Activated CD4-positive, alpha-beta T cell treated with anti-CD3 and anti-CD28 coated beads for 36 hours (primary cell): Measurements from ENCODE around the gene KRAS. TPM values are rescaled to one million over a fixed set of nuclear protein-coding genes. Genes with fewer than 3 reads are reported as not detected.

ENCODE experiments used
- ATAC-seq: fragments of 200-7000 bp; cut with Tn5 transposase; one replicate; pipeline ENCODE4 v1.10.0; 2021; ENCODE audit warnings: mild to moderate bottlenecking, moderate library complexity
- CTCF ChIA-PET: fragments of 350-600 bp; sonication (Branson Sonifier 250); formaldehyde crosslinking; loops from one replicate; lab custom pipeline; 2021; ENCODE audit warnings: antibody characterized with exemption; lab: Charles Lee
- POLR2A ChIA-PET: fragments of 350-600 bp; sonication (Branson Sonifier 250); formaldehyde crosslinking; loops from one replicate; lab custom pipeline; 2021; ENCODE audit warnings: antibody characterized with exemption, inconsistent platforms; lab: Charles Lee
- DNase-seq: peaks from one replicate; pipeline ENCODE4 v3.0.0-alpha.2; 2020
- H3K27ac Mint-ChIP-seq: one replicate; pipeline ENCODE4 v1.8.0; 2021; ENCODE audit warnings: mixed read lengths
- H3K27me3 Mint-ChIP-seq: one replicate; pipeline ENCODE4 v1.8.0; 2021; ENCODE audit warnings: mixed read lengths
- H3K36me3 Mint-ChIP-seq: one replicate; pipeline ENCODE4 v1.8.0; 2021; ENCODE audit warnings: low read depth, mixed read lengths
- H3K4me1 Mint-ChIP-seq: one replicate; pipeline ENCODE4 v1.8.0; 2021; ENCODE audit warnings: mixed read lengths
- H3K4me3 Mint-ChIP-seq: one replicate; pipeline ENCODE4 v1.8.0; 2021; ENCODE audit warnings: mild to moderate bottlenecking, moderate library complexity, mixed read lengths
- H3K9me3 Mint-ChIP-seq: one replicate; pipeline ENCODE4 v1.8.0; 2021; ENCODE audit warnings: low read depth, mixed read lengths
- intact Hi-C, 2 experiments: fragments of 100-400 bp; cut with DNase I in 1 of 2; cut with micrococcal nuclease in 1 of 2; formaldehyde crosslinking; loops; one replicate each; pipeline versions ENCODE4 v1.14.2 to v1.15.1; 2022 to 2024; cut with DNase I, micrococcal nuclease
- total RNA-seq, 2 experiments: library from RNA; stranded (reverse); gene quantifications; one replicate each; pipeline ENCODE4 v1.2.3, GENCODE V29; 2021

The KRAS gene
- total RNA-seq, 2 experiments from 2014 or later = 11.3 to 15.4 TPM

- Mint-ChIP-seq H3K27ac (no peak overlapping the region), H3K9me3 (peaks cover 4% of the 10 kb centered on the region), H3K4me1 (peaks cover 21% of the 10 kb centered on the region), H3K27me3 (peaks cover 6% of the 10 kb centered on the region), H3K4me3 (no peak overlapping the region), H3K36me3 (no peaks in the 10 kb centered on the region)
- no peak for ATAC-seq
- intact Hi-C loops = no loop called here
- CTCF ChIA-PET = interaction anchor here (1.4 to 1.5 kb wide), 3 partner anchors 13 to 15 kb away, joined by 3 to 5 read pairs (median 4); no protein-coding TSS in a partner anchor
- POLR2A ChIA-PET = interaction anchor here (0.5 kb wide), 1 partner anchor 32 kb away, joined by 9 read pairs; no protein-coding TSS in a partner anchor
- DNase-seq = no peak
These were observed 5.3 kb upstream of the KRAS start for GRCh38 chr12:25256005-25256404.

DNA sequence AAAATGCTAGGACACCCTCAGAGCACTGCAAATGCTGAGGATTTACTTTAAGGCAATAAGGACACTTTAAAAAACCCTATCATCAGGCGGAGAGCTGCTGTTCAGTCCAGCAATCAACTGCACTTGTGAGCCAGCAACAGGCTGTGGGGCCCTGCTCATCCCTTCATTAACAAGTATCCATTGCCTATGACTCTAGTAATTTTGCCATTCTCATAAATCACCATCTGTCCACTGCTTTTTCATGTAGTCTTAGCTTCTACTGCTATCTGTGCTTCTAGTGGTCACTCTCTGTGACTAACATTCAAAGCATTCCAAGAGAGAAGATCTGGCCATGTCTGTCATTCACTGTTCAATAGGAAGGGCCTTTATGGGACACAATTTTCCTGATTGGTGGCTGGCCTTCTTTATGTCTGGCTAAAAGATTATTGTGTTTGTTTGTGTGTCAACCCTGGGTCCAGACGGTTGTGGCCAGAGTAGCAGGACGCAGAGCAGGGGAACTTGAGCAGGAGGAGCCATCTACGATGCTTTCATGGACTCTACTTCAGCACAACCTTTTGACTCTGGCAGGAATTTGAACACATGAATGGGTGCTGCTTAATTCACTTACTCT lies 3.6 kb upstream of the KRAS start:
- no peak overlapping the region for H3K4me3 Mint-ChIP-seq
- H3K27ac Mint-ChIP-seq = no peak overlapping the region
- DNase-seq (no peak), ATAC-seq (no peak)
- intact Hi-C loops = loop anchor here in 1 of 2 experiments (5.0 kb wide), 1 partner anchor 68 kb away; no protein-coding TSS in a partner anchor
- ChIA-PET POLR2A (no interaction called here), CTCF (interaction anchor here (1.5 to 2.7 kb wide), 2 partner anchors 13 kb away, joined by 4 to 12 read pairs; no protein-coding TSS in a partner anchor)
- no peaks in the 10 kb centered on the region for H3K36me3 Mint-ChIP-seq
- H3K9me3 Mint-ChIP-seq = peaks cover 4% of the 10 kb centered on the region
- H3K27me3 Mint-ChIP-seq = peaks cover 3% of the 10 kb centered on the region
- H3K4me1 Mint-ChIP-seq = peaks cover 25% of the 10 kb centered on the region

- DNase-seq = peak; percentile 16
- ChIA-PET CTCF (interaction anchor here (2.7 kb wide), 1 partner anchor 12 kb away, joined by 12 read pairs; no protein-coding TSS in a partner anchor), POLR2A (no interaction called here)
- peak overlapping the region; percentile 17 for H3K27ac Mint-ChIP-seq
- H3K9me3 Mint-ChIP-seq = peaks cover 4% of the 10 kb centered on the region
- H3K4me3 Mint-ChIP-seq = no peak overlapping the region
- ATAC-seq = no peak
- H3K27me3 Mint-ChIP-seq = peaks cover 3% of the 10 kb centered on the region
- no peaks in the 10 kb centered on the region for H3K36me3 Mint-ChIP-seq
- H3K4me1 Mint-ChIP-seq = peaks cover 25% of the 10 kb centered on the region
- intact Hi-C loops = loop anchor here in 1 of 2 experiments (5.0 kb wide), 1 partner anchor 69 kb away; no protein-coding TSS in a partner anchor
These were observed 2.8 kb upstream of the KRAS start for GRCh38 chr12:25253371-25254068.

DNA sequence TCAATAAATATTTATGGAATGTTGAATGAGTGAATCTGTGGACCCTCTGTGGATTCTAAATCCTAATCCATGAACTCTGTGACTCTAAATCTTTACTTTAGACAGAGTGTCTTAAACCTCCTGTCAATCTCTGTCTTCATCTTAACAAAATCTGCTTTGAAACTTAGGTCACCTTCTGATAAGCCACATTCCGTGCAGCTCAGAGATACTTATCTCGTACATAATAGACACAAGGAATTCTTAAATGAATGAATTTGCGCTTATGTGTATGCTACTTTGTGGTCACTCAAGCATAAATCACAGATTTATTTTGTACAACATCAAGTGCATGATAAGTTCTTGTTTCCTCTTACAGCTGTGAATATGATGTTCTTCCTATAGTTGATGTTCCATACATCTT lies 2.2 kb upstream of the KRAS start:
- ChIA-PET POLR2A (no interaction called here), CTCF (interaction anchor here (2.7 kb wide), 1 partner anchor 12 kb away, joined by 12 read pairs; no protein-coding TSS in a partner anchor)
- peaks cover 3% of the 10 kb centered on the region for H3K27me3 Mint-ChIP-seq
- H3K9me3 Mint-ChIP-seq = peaks cover 4% of the 10 kb centered on the region
- no peak overlapping the region for H3K27ac Mint-ChIP-seq
- ATAC-seq (no peak), DNase-seq (no peak)
- intact Hi-C loops = loop anchor here in 1 of 2 experiments (5.0 kb wide), 1 partner anchor 69 kb away; no protein-coding TSS in a partner anchor
- H3K36me3 Mint-ChIP-seq = peaks cover 2% of the 10 kb centered on the region
- no peak overlapping the region for H3K4me3 Mint-ChIP-seq
- peaks cover 29% of the 10 kb centered on the region for H3K4me1 Mint-ChIP-seq

GRCh38 chr12:25251769-25252168 lies 1.0 kb upstream of the KRAS start:
- H3K27me3 Mint-ChIP-seq = peaks cover 3% of the 10 kb centered on the region
- H3K27ac Mint-ChIP-seq = peak overlapping the region; percentile 26
- DNase-seq (no peak), ATAC-seq (no peak)
- POLR2A ChIA-PET = no interaction called here
- peak overlapping the region; percentile 83 for H3K4me3 Mint-ChIP-seq
- H3K36me3 Mint-ChIP-seq = peaks cover 5% of the 10 kb centered on the region
- H3K9me3 Mint-ChIP-seq = peaks cover 4% of the 10 kb centered on the region
- CTCF ChIA-PET = interaction anchor here (0.8 to 2.7 kb wide), 3 partner anchors 11 to 114 kb away, joined by 3 to 12 read pairs (median 4); no protein-coding TSS in a partner anchor
- peaks cover 33% of the 10 kb centered on the region for H3K4me1 Mint-ChIP-seq
- intact Hi-C loops = loop anchor here (2.0 to 5.0 kb wide), 6 partner anchors 25 to 199 kb away; partner anchors contain the start of genes DNAI7 (in 1 of the 2) and ETFRF1 (in 1 of the 2)

DNA sequence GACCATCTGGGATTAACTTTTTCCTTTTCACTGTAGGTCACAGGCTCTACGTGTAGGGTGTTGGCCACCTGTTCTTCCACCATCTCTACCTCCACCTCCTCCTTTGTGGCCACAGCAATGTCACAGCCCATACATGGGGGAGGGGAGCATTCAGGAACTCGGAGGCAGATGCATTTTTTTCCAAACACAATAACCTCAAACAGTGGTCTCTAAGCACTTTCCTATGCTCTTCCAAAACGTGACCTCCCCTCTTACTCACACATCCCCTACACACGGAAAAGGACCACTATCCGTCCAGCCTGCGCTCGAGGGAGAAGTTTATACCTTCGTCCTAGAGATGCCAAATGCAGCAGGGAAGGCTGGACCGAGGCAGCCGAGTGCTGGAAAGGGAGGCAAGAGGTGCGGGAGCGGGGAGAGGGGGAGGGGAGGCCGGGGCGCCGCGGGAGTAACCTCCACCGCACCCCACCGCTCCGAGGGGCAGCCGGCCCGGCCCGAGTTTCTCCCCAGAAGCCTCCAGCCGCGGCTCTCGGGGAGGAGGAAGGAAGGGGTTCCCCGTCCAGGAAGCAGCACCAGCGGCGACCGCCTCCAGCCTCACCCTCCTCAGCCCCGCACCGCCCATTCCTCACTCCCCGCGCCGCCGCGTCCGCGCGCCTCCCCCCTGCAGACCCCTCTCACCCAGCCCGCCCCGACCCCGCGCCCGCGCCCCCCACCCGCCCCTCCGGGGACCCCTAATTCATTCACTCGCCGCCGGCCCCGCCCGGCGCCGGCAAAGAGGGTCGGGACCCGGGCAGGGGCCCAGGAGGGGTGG lies 594 bp downstream of the KRAS start:
- peak; percentile 57 for ATAC-seq
- POLR2A ChIA-PET = interaction anchor here (0.6 to 1.0 kb wide), 4 partner anchors 9 to 138 kb away, joined by 3 to 7 read pairs (median 5); partner anchors contain the start of genes DNAI7 and ETFRF1
- peaks cover 3% of the 10 kb centered on the region for H3K27me3 Mint-ChIP-seq
- peak overlapping the region; percentile 89 for H3K27ac Mint-ChIP-seq
- peak; percentile 64 for DNase-seq
- peaks cover 39% of the 10 kb centered on the region for H3K4me1 Mint-ChIP-seq
- intact Hi-C loops = loop anchor here (1.0 to 5.0 kb wide), 9 partner anchors 9 to 197 kb away; partner anchors contain the start of genes DNAI7 (in 2 of the 2) and ETFRF1 (in 2 of the 2)
- peak overlapping the region; percentile 83 for H3K4me3 Mint-ChIP-seq
- peaks cover 14% of the 10 kb centered on the region for H3K36me3 Mint-ChIP-seq
- CTCF ChIA-PET = interaction anchor here (0.7 to 1.2 kb wide), 3 partner anchors 9 to 22 kb away, joined by 3 to 10 read pairs (median 4); no protein-coding TSS in a partner anchor
- peaks cover 4% of the 10 kb centered on the region for H3K9me3 Mint-ChIP-seq

GRCh38 chr12:25248732-25249131 lies 2.0 kb downstream of the KRAS start:
- H3K27me3 Mint-ChIP-seq = peaks cover 3% of the 10 kb centered on the region
- intact Hi-C loops = no loop called here
- H3K4me1 Mint-ChIP-seq = peaks cover 41% of the 10 kb centered on the region
- no peak for DNase-seq
- no peak overlapping the region for H3K27ac Mint-ChIP-seq
- POLR2A ChIA-PET = interaction anchor here (0.6 kb wide), 1 partner anchor 152 kb away, joined by 4 read pairs; no protein-coding TSS in a partner anchor
- peaks cover 4% of the 10 kb centered on the region for H3K9me3 Mint-ChIP-seq
- ATAC-seq = no peak
- CTCF ChIA-PET = interaction anchor here (1.1 to 1.2 kb wide), 2 partner anchors 8 to 27 kb away, joined by 3 to 10 read pairs; no protein-coding TSS in a partner anchor
- H3K4me3 Mint-ChIP-seq = peak overlapping the region; percentile 83
- peaks cover 16% of the 10 kb centered on the region for H3K36me3 Mint-ChIP-seq

DNA sequence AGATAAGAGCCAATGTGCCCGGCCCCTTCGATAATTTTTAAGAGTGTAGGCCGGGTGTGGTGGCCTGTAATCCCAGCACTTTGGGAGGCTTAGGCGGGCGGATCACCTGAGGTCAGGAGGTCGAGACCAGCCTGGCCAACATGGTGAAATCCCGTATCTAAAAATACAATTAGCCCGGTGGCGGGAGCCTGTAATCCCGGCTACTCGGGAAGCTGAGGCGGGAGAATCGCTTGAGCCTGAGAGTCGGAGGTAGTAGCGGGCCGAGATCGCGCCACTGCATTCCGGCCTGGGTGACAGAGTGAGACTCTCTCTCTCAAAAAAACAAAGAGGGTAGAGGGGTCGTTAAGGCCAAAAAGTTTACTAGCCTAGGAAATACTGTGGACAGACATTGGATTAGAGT lies 2.6 kb downstream of the KRAS start:
- Mint-ChIP-seq H3K4me1 (peaks cover 40% of the 10 kb centered on the region), H3K27me3 (peaks cover 3% of the 10 kb centered on the region), H3K4me3 (no peak overlapping the region), H3K27ac (no peak overlapping the region), H3K36me3 (peaks cover 16% of the 10 kb centered on the region), H3K9me3 (peaks cover 4% of the 10 kb centered on the region)
- ChIA-PET POLR2A (no interaction called here), CTCF (no interaction called here)
- intact Hi-C loops = no loop called here
- ATAC-seq (no peak), DNase-seq (no peak)

- DNase-seq = no peak
- H3K9me3 Mint-ChIP-seq = no peaks in the 10 kb centered on the region
- POLR2A ChIA-PET = no interaction called here
- H3K36me3 Mint-ChIP-seq = peaks cover 19% of the 10 kb centered on the region
- CTCF ChIA-PET = no interaction called here
- no peaks in the 10 kb centered on the region for H3K27me3 Mint-ChIP-seq
- intact Hi-C loops = no loop called here
- no peak for ATAC-seq
- no peak overlapping the region for H3K4me3 Mint-ChIP-seq
- no peak overlapping the region for H3K27ac Mint-ChIP-seq
- H3K4me1 Mint-ChIP-seq = peaks cover 40% of the 10 kb centered on the region
These were observed 5.2 kb downstream of the KRAS start for GRCh38 chr12:25245491-25245890.

GRCh38 chr12:25243680-25243990 lies 7.1 kb downstream of the KRAS start:
- DNase-seq = no peak
- Mint-ChIP-seq H3K4me1 (peaks cover 36% of the 10 kb centered on the region), H3K36me3 (peaks cover 27% of the 10 kb centered on the region), H3K4me3 (no peak overlapping the region), H3K9me3 (no peaks in the 10 kb centered on the region), H3K27ac (no peak overlapping the region), H3K27me3 (no peaks in the 10 kb centered on the region)
- ChIA-PET POLR2A (no interaction called here), CTCF (interaction anchor here (0.8 kb wide), 1 partner anchor 389 kb away, joined by 3 read pairs; no protein-coding TSS in a partner anchor)
- intact Hi-C loops = loop anchor here in 1 of 2 experiments (5.0 kb wide), 1 partner anchor 191 kb away; a partner anchor contains a TSS
- no peak for ATAC-seq
